ENCODE data around the gene ARHGDIB. TPM values are rescaled to one million over a fixed set of nuclear protein-coding genes. Genes with fewer than 3 reads are reported as not detected.

ARHGDIB gene
- total and polyA plus RNA-seq, 2 of the 4 experiments (the other 2 are of a cell fraction): 24.9 to 30.7 TPM

- ATAC-seq (ENCODE audit: low read depth): no peak
- BruUV-seq (replicated peaks): no TSS peak
- H2AK5ac ChIP-seq (ENCODE audit: low read depth, low read length): no peak overlapping the region
- no peak overlapping the region for H3K27ac ChIP-seq (ENCODE audit: insufficient read depth, low read length)
- intact Hi-C loops (cut with micrococcal nuclease): loop anchor here (10.0 kb wide), 1 partner anchor 526 kb away; no protein-coding TSS in a partner anchor
- CTCF ChIA-PET: no interaction called here
- H3K4me3 ChIP-seq (ENCODE audit: insufficient read depth, low read depth, low read length): no peak overlapping the region
- H4K20me1 ChIP-seq (ENCODE audit: insufficient read depth, low read length): no peaks in the 10 kb centered on the region
- no peak overlapping the region for H4K8ac ChIP-seq (ENCODE audit: low read depth in 2 of 2, low read length in 2 of 2)
- H2AFZ ChIP-seq (replicated peaks; ENCODE audit: low read length, poor library complexity): no peak overlapping the region
- no peak overlapping the region for H3K14ac ChIP-seq (replicated peaks; ENCODE audit: low read depth, low read length)
- no peak overlapping the region for H2AK9ac ChIP-seq (replicated peaks; ENCODE audit: low read depth, low read length, poor library complexity)
- peaks cover 3% of the 10 kb centered on the region; the same call in 1 of the 2 replicates for H3K9me1 ChIP-seq (ENCODE audit: insufficient read depth, low read length)
- DNase-seq: no peak
- H3K36me3 ChIP-seq (ENCODE audit: control insufficient read depth, insufficient read depth, low read length): no peaks in the 10 kb centered on the region
- no peak overlapping the region for H2BK15ac ChIP-seq (ENCODE audit: low read depth, low read length)
- no peak overlapping the region for H3K9ac ChIP-seq (ENCODE audit: low read depth, low read length)
- no peaks in the 10 kb centered on the region for H3K79me1 ChIP-seq (ENCODE audit: low read depth in 1 of 2, low read length in 2 of 2)
- H3K27me3 ChIP-seq (ENCODE audit: control insufficient read depth, insufficient read depth, low read length): peaks cover 4% of the 10 kb centered on the region
- H3K4me2 ChIP-seq (ENCODE audit: low read depth, low read length): no peak overlapping the region
- POLR2A ChIA-PET (ENCODE audit: unreplicated experiment): no interaction called here
- no peak overlapping the region for H4K5ac ChIP-seq (ENCODE audit: low read depth, low read length)
- H3K4ac ChIP-seq (ENCODE audit: low read depth, low read length): no peak overlapping the region
- no peak overlapping the region for H3K56ac ChIP-seq (ENCODE audit: extremely low read depth, insufficient read depth, low read length)
- dilution Hi-C loops (cut with HindIII; ENCODE audit: low sequenced_read_pairs, unreplicated experiment): no loop called here
- no peak overlapping the region for H3K23ac ChIP-seq (ENCODE audit: low read depth, low read length)
- no CpG with 5 or more reads among the region's 2 CpGs for WGBS, 2 experiments (ENCODE audit: extremely low coverage in 2 of 2, insufficient read length in 1 of 2)
- H2BK120ac ChIP-seq (ENCODE audit: low read depth, low read length): no peak overlapping the region
- no peak overlapping the region for H2BK20ac ChIP-seq (ENCODE audit: low read depth, low read length)
- H3K9me3 ChIP-seq (ENCODE audit: control insufficient read depth, insufficient read depth, low read length): no peaks in the 10 kb centered on the region
- peaks cover 4% of the 10 kb centered on the region for H3K4me1 ChIP-seq (ENCODE audit: control insufficient read depth, insufficient read depth, low read length)
- H4K91ac ChIP-seq (ENCODE audit: insufficient read depth, low read depth, low read length): no peak overlapping the region
- TF ChIP-seq FOS (IDR thresholded peaks at IDR 0.05; ENCODE audit: low read depth, low read length) (no peak), USF2 (IDR thresholded peaks at IDR 0.05; ENCODE audit: low read depth, low read length) (no peak), MXI1 (IDR thresholded peaks at IDR 0.05; ENCODE audit: borderline replicate concordance, low read depth, low read length) (no peak), RFX5 (IDR thresholded peaks at IDR 0.05; ENCODE audit: low read depth, low read length) (no peak), MAZ (IDR thresholded peaks at IDR 0.05; ENCODE audit: borderline replicate concordance, low read depth, low read length) (no peak), RAD21 (IDR thresholded peaks at IDR 0.05; ENCODE audit: low read length) (no peak), BHLHE40 (IDR thresholded peaks at IDR 0.05; ENCODE audit: low read depth, low read length) (no peak), SMC3 (IDR thresholded peaks at IDR 0.05; ENCODE audit: low read depth, low read length) (no peak), MAFK (IDR thresholded peaks at IDR 0.05; ENCODE audit: low read depth, low read length) (no peak), CHD1 (IDR thresholded peaks at IDR 0.05; ENCODE audit: low read depth, low read length) (no peak), CTCF (conservative IDR thresholded peaks at IDR 0.05; ENCODE audit: low read depth, low read length) (no peak), NFE2L2 (IDR thresholded peaks at IDR 0.05; ENCODE audit: low read depth, low read length) (no peak), CEBPB (IDR thresholded peaks at IDR 0.05; ENCODE audit: low read depth, low read length) (no peak), ELK1 (IDR thresholded peaks at IDR 0.05; ENCODE audit: borderline replicate concordance, low read depth, low read length) (no peak), POLR2A (IDR thresholded peaks at IDR 0.05; ENCODE audit: low read depth, low read length) (no peak), RCOR1 (IDR thresholded peaks at IDR 0.05; ENCODE audit: insufficient replicate concordance, low read length) (no peak)
- in situ Hi-C loops (cut with MboI; ENCODE audit: low sequenced_read_pairs): loop anchor here (5.0 to 25.0 kb wide), 2 partner anchors 157 to 762 kb away; partner anchors contain the start of gene ART4
- H2BK5ac ChIP-seq (ENCODE audit: low read depth, low read length, poor library complexity, severe bottlenecking): no peak overlapping the region
- H3K18ac ChIP-seq (ENCODE audit: low read depth, low read length): no peak overlapping the region
These were observed 37.8 kb upstream of the ARHGDIB start for GRCh38 chr12:14999021-14999694.
